OCI-LY1 (cell line): ENCODE measurements around the gene FAM221B.

Experiments used
- H2AFZ ChIP-seq: fragments of 200-600 bp; sonication (generic), shearing (Covaris generic); 2 replicates; pipeline ENCODE4 v1.6.0; 2014; ENCODE audit warnings: antibody characterized with exemption, mild to moderate bottlenecking, low read length
- H3F3A ChIP-seq: fragments of 200-600 bp; sonication (generic), shearing (Covaris generic); 2 replicates; pipeline ENCODE4 v1.6.0; 2014; ENCODE audit warnings: mild to moderate bottlenecking, antibody characterized with exemption, low read length, moderate library complexity; ENCODE audit not compliant: insufficient read depth
- H3K27ac ChIP-seq: fragments of 200-600 bp; sonication (generic); 2 replicates; pipeline ENCODE4 v1.5.1; 2014; ENCODE audit warnings: low read length, mixed run types, mild to moderate bottlenecking, low read depth; ENCODE audit not compliant: poor library complexity, severe bottlenecking
- H3K27me3 ChIP-seq: fragments of 200-600 bp; sonication (generic); 2 replicates; pipeline ENCODE4 v1.6.0; 2014; ENCODE audit warnings: antibody characterized with exemption, mild to moderate bottlenecking, low read length, moderate library complexity; ENCODE audit not compliant: insufficient read depth
- H3K36me3 ChIP-seq: fragments of 200-600 bp; sonication (generic); 2 replicates; pipeline ENCODE4 v1.6.1; 2014; ENCODE audit warnings: mild to moderate bottlenecking, antibody characterized with exemption, low read length, moderate library complexity, mixed read lengths; ENCODE audit not compliant: insufficient read depth
- H3K4me1 ChIP-seq: fragments of 200-600 bp; sonication (generic); 2 replicates; pipeline ENCODE4 v1.5.1; 2014; ENCODE audit warnings: mild to moderate bottlenecking, low read length, moderate library complexity; ENCODE audit not compliant: insufficient read depth, severe bottlenecking
- H3K4me2 ChIP-seq: fragments of 200-600 bp; sonication (generic), shearing (Covaris generic); 2 replicates; pipeline ENCODE4 v1.6.1; 2014; ENCODE audit warnings: low read length
- H3K4me3 ChIP-seq: fragments of 200-600 bp; sonication (generic); 2 replicates; pipeline ENCODE4 v1.5.1; 2014; ENCODE audit warnings: low read length, low read depth, mild to moderate bottlenecking, mixed read lengths; ENCODE audit not compliant: poor library complexity, severe bottlenecking
- H3K79me2 ChIP-seq: fragments of 200-600 bp; shearing (Covaris generic); 2 replicates; pipeline ENCODE4 v1.6.1; 2016; ENCODE audit warnings: mixed run types, low read length, mixed read lengths; ENCODE audit not compliant: insufficient read depth
- H3K9ac ChIP-seq: fragments of 200-600 bp; sonication (generic), shearing (Covaris generic); 2 replicates; pipeline ENCODE4 v1.6.1; 2014; ENCODE audit warnings: mild to moderate bottlenecking, low read length, mixed read lengths
- H3K9me2 ChIP-seq: fragments of 200-600 bp; sonication (generic), shearing (Covaris generic); 2 replicates; pipeline ENCODE4 v1.6.1; 2014; ENCODE audit warnings: low read depth, mild to moderate bottlenecking, low read length, mixed read lengths
- H3K9me3 ChIP-seq: fragments of 200-600 bp; shearing (Covaris generic); 2 replicates; pipeline ENCODE4 v1.6.1; 2014; ENCODE audit warnings: low read length, mixed read lengths
- H4K20me1 ChIP-seq: fragments of 200-600 bp; sonication (generic), shearing (Covaris generic); 2 replicates; pipeline ENCODE4 v1.6.0; 2016; ENCODE audit warnings: mild to moderate bottlenecking, low read length; ENCODE audit not compliant: insufficient read depth
- EZH2 ChIP-seq: fragments of 200-600 bp; sonication (generic), shearing (Covaris generic); IDR thresholded peaks from 2 replicates; pipeline ENCODE4 v1.8.0; 2017; ENCODE audit warnings: borderline replicate concordance, mixed run types, mild to moderate bottlenecking, antibody characterized with exemption, low read length, moderate library complexity, mixed read lengths
- TF ChIP-seq, protein P1 (sequence below): fragments of 200-600 bp; sonication (generic), shearing (Covaris generic); IDR thresholded peaks from 2 replicates; pipeline ENCODE4 v1.5.1; 2017; ENCODE audit warnings: mild to moderate bottlenecking, antibody characterized with exemption, low read length, moderate library complexity, mixed read lengths

FAM221B gene

DNA sequence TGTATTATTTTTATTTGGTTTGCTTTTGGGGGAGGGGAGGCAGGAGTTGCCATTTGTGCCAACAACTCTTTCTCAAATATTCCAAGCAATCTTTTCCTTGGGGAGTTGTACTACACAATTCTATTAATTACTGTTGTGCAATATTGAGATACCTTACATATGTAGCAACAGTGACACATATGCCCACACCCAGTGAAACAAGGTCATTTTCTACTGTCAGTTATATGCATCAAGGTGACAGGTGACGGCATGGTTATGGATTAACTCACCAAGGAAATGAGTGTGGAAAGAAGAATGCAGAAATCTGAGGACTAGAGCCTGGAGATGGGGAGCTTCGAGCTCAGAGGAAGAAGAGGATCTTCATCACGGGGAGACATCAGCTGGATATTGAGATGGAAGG, 56.6 kb downstream of the FAM221B start:
- Histone ChIP-seq H3K4me3 (no peak overlapping the region), H4K20me1 (no peaks in the 10 kb centered on the region), H3K4me2 (no peak overlapping the region), H3K9ac (no peak overlapping the region), H3K36me3 (no peaks in the 10 kb centered on the region), H3K79me2 (no peaks in the 10 kb centered on the region), H3K27ac (no peak overlapping the region), H3K9me3 (no peaks in the 10 kb centered on the region), H3F3A (no peaks in the 10 kb centered on the region), H3K4me1 (peaks cover 40% of the 10 kb centered on the region), H2AFZ (no peak overlapping the region), H3K9me2 (no peaks in the 10 kb centered on the region), H3K27me3 (no peaks in the 10 kb centered on the region)
- TF ChIP-seq EZH2, result no peak
- TF ChIP-seq, protein P1, sequence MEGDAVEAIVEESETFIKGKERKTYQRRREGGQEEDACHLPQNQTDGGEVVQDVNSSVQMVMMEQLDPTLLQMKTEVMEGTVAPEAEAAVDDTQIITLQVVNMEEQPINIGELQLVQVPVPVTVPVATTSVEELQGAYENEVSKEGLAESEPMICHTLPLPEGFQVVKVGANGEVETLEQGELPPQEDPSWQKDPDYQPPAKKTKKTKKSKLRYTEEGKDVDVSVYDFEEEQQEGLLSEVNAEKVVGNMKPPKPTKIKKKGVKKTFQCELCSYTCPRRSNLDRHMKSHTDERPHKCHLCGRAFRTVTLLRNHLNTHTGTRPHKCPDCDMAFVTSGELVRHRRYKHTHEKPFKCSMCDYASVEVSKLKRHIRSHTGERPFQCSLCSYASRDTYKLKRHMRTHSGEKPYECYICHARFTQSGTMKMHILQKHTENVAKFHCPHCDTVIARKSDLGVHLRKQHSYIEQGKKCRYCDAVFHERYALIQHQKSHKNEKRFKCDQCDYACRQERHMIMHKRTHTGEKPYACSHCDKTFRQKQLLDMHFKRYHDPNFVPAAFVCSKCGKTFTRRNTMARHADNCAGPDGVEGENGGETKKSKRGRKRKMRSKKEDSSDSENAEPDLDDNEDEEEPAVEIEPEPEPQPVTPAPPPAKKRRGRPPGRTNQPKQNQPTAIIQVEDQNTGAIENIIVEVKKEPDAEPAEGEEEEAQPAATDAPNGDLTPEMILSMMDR, result no peak

GRCh38 chr9:35771534-35771933, 57.0 kb downstream of the FAM221B start:
- Histone ChIP-seq H3K27ac (no peak overlapping the region), H3K27me3 (no peaks in the 10 kb centered on the region), H3K9me2 (no peaks in the 10 kb centered on the region), H3K79me2 (no peaks in the 10 kb centered on the region), H3K4me2 (no peak overlapping the region), H3K36me3 (no peaks in the 10 kb centered on the region), H3K9me3 (no peaks in the 10 kb centered on the region), H2AFZ (no peak overlapping the region), H3K4me3 (no peak overlapping the region), H3K4me1 (peaks cover 38% of the 10 kb centered on the region), H4K20me1 (no peaks in the 10 kb centered on the region), H3K9ac (no peak overlapping the region), H3F3A (no peaks in the 10 kb centered on the region)
- no peak for TF ChIP-seq EZH2
- TF ChIP-seq, protein P1, result no peak

DNA sequence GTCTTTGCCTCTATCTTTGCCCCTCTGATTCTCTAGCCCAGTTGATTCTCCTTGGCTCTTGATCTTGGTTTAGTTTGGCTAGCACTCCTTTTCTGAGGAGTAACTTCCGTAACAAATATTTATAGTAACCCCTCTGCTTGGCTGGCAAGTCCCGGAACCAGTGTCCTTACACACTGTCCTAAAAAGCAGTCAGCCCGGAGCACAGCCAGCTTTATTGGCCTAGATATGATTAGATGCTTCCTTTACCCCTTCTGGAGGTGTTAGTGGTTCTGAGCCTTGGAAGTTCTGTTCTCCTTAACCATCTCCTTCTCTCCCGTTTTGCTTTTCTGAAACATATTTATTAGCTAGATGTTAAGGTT, 57.5 kb downstream of the FAM221B start:
- Histone ChIP-seq H3F3A (no peaks in the 10 kb centered on the region), H3K27me3 (no peaks in the 10 kb centered on the region), H3K4me2 (no peak overlapping the region), H3K36me3 (no peaks in the 10 kb centered on the region), H3K9ac (no peak overlapping the region), H3K79me2 (no peaks in the 10 kb centered on the region), H3K27ac (no peak overlapping the region), H3K4me1 (peaks cover 33% of the 10 kb centered on the region), H3K4me3 (no peak overlapping the region), H3K9me3 (no peaks in the 10 kb centered on the region), H4K20me1 (no peaks in the 10 kb centered on the region), H3K9me2 (no peaks in the 10 kb centered on the region), H2AFZ (no peak overlapping the region)
- TF ChIP-seq, protein P1, result no peak
- no peak for TF ChIP-seq EZH2
